Activated CD8-positive, alpha-beta memory T cell treated with anti-CD3 and anti-CD28 coated beads for 24 hours (primary cell): Measurements from ENCODE around the gene RTN1.
A peak's percentile ranks its signal among the peaks of the same experiment; 100 is the strongest.
"Not testable (repeated sequence)": the region's sequence is repeated elsewhere in the genome, so short reads cannot be mapped to it uniquely, and the experiment has no call there.

Experiments
- DNase-seq: peaks from one replicate; pipeline ENCODE4 v3.0.0-alpha.2; 2020

RTN1 gene

DNA sequence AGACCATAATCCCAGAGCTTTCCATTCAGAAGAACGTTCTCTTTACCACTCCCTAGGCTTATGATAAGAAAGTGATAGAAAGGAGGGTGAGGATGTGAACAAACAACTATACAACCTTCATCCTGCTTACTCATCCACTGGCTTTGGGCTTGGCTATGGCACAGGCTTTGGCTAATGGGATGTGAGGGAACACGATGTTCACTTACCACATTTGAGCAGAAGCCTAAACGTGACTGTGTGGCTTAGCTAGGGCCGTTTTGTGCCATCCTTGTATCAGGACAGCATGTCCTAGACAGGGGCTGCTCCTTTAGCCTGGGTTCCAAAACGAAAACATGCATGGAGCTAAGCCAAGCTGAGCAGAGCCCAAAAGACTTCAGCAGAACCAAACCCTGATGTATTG, 175.4 kb downstream of the RTN1 start:
- DNase-seq: no peak

DNA sequence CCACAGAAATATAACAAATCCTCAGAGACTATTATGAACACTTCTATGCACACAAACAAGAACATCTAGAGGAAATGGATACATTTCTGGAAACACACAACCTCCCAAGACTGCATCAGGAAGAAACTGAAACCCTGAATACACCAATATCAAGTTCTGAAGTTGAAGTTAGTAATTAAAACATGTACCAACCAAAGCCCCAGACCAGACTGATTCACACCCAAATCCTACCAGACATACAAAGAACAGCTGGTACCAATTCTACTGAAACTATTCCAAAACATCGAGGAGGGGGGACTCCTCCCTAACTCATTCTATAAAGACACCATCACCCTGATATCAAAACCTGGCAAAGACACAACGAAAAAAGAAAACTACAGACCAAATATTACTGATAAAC, 179.3 kb downstream of the RTN1 start:
- no peak for DNase-seq

DNA sequence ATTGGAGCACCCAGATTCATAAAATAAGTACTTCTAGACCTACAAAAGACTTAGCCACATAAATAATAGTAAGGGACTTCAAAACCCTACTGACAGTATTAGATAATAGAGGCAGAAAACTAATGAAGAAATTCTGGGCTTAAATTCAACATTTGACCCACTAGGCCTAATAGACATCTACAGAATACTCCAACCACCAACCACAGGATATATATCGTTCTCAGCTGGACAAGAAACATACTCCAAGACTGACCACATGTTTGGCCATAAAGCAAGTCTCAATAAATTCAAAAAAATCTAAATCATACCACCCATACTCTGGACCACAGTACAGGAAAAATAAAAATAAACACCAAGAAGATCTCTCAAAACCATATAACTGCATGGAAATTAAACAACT, 180.2 kb downstream of the RTN1 start:
- no peak for DNase-seq

DNA sequence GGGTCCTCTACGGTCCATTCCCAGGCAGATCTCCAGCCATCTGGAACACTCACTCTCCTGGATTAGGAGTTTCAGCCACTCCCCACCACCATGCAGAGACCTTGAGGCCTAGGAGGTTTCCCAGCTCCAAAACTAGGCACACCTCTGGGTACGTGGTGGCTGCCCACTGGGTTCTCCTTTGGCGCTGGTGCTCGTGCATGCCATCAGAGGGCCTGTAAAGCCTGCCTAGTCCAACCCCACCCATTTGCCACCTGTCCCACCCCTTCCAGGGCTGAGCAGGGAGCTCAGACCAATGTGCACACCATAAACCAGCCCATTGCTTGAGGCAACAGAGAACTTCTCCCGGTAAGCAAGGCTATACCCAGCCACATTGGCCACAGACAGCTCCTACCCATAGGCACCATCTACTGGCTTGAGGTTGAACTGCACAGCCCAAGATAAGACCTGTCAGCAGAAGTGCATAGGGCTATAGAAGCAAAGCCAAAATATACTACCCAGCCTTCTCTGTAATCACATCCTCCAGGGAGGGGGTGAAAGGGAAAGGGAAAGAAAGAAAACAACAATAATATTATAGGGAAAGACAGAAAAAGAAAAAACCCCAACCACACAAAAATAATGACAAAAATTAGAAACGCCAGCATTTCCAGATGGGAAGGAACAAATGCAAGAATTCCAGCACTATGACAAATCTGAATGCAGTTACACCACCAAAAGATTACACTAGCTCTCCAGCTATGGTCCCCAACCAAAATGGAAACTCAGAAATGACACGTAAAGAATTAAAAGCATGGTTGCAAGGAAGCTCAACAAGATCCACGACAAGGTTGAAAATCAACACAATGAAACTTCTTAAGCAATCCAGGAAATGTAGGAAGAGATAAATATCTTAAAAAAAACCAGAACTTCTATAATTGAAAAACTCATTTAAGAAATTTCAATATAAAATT, 182.1 kb downstream of the RTN1 start:
- DNase-seq: peak; percentile 58

DNA sequence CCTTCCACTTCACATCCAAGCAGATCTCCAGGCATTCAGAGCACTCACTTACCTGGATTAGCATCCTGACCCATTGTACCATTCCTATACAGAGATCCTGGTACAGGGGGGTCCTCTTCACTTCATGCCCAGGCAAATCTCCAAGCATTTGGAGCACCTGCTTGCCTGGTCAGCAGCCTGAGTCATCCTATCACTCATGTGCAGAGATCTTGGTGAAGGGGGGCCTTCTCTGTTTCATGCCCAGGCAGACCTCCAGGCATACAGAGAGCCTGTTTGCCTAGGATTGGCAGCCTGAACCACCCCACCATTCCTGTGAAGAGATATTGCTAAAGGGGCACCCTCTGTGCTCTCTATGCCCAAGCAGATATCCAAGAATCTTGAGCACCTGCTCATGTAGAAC, 182.9 kb downstream of the RTN1 start:
- no peak for DNase-seq

DNA sequence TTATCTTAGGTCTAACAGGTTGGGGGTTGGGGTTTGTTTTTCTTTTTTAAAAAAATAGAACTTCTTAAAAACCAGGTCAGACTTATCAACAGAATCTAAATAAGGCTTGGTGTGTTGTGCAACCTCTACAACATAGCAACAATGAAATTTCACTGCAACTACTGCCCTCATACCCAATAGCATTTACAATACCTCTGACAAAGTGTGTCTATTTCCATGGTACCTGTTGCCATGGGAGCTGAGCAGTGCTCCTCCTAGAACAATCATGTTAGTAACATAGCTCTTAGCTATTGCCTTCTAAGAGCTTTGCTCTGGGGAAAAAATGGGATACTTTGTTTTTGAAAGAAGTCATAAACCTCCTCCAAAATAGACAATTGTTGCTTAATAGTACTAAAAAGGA, 190.7 kb downstream of the RTN1 start:
- no peak for DNase-seq

DNA sequence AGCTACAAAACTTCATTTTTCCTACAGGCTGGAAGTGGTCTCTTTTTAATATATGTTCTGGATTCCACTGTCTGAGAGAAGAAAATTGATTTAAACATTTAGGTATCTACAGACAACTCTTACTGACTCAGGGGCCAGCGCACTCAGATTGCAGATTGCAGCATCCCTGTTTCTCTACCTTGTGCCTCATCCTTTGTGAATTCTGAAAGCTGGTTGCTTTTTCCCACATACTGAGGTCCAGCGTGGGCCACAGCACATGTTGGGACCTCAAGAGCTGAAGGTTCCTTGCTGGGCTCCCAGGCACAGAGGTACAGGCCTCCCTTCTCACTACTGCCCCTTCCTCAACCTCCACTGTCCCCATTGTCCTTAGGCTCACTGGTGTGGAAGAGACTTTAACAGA, 192.2 kb downstream of the RTN1 start:
- DNase-seq: no peak

DNA sequence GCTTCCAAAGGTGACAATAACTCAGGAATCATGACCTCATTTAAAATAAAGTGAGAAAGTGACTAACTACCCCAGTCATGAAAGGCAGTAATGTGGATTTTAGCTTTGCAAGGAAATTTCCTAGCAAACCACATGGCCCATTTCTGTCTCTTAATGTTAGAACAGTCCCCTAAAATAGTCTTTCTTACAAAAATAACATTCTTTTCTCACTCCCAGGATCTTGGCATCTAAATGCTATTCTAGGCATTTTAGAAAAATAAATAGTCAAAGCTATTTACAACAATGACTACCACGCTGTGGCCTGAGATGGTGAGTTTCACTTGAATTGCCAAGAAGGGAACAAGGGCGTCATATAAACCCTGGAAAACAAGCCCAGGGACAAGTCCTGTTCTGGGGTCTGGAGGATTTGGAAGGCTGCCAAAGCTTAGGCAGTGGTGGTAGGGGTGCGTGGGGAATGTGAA, 192.8 kb downstream of the RTN1 start:
- DNase-seq: no peak

DNA sequence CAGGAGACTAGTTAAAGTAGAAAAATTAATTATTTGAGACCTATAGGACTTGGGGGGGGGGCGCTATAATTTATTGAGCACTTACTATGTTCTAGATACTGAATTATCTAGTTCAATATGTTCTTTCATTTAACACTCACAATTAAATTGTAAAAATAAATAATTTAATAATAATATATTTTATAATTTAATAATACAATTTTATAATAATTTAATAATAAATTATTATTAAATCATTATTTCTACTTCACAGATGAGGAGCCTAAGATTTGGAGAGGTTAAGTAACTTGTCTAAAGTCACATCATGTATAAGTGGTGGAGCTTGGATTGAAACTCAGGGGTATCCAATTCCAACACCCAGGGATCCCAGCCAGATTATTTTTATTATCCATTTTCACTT, 195.2 kb downstream of the RTN1 start:
- no peak for DNase-seq

DNA sequence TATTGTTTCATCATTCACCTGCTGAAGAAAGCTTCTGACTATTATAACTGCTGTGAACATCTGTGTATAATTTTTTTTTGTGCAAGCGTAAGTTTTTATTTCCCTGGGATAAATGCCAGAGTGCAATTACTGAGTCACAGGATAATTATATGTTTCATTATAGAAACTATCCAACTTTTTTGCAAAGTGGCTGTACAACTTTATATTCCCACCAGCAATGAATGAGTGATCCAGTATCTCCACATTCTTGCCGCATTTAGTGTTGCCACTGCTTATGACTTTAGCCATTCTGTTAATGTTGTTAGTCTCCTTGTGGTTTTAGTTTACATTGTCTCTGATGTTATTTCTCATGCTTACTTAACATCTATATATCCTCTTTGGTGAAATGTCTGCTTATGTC, 205.8 kb downstream of the RTN1 start:
- no peak for DNase-seq

DNA sequence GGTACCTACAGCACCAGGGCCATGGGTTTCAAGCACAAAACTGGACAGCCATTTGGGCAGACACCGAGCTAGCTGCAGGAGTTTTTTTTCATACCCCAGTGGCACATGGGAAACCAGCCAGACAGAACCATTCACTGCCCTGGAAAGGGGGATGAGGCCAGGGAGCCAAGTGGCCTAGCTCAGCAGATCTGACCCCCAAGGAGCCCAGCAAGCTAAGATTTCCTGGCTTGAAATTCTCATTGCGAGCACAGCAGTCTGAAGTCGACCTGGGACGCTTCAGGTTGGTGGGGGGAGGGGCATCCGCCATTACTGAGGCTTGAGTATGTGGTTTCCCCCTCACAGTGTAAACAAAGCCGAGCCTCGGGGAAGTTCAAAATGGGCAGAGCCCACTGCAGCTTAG, 212.8 kb downstream of the RTN1 start:
- DNase-seq: no peak

DNA sequence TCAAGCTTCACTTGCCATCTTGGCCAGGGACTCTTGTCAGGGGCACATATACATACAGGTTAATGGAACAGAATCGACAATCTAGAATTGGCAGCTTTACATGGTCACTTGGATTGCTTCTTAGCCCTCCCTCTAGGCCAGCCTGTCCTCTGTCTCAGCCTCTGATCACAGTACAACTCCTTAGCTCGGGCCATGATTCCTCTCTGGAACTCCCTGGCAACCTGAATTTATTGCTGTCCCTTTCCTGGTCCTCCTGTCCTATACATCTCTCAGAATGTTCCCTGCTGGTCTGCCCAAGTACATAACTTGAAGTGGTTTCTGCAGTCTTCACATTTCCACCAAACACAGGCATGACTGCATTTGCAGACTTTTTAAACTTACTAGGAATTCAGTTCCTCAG, 214.1 kb downstream of the RTN1 start:
- DNase-seq: no peak

DNA sequence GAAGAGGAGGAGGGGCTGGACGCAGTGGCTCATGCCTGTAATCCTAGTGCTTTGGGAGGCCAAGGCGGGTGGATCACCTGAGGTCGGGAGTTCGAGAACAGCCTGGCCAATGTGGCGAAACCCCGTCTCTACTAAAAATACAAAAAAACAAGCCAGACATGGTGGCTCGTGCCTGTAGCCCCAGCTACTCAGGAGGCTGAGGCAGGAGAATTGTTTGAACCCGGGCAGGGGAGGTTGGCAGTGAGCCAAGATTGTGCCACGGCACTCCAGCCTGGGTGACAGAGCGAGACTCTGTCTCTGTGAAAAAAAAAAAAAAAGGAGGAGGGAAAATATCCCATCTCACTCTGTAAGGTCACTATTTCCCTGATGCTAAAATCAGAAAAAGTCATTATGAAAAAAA, 216.4 kb downstream of the RTN1 start:
- not testable (repeated sequence) for DNase-seq

DNA sequence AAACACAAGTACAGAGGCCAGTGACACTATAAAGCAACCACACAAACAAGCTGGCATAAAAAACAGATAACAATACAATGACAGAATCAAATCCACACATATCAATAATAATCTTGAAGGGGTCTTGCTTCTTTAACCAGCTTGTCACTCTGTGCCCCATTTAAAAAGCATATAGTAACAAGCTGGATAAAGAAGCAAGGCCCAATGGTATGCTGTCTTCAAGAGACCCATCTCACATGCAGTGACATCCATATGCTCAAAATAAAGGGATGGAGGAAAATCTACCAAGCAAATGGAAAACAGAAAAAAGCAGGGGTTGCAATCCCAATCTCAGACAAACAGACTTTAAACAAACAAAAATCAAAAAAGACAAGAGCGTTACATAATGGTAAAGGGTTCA, 223.7 kb downstream of the RTN1 start:
- not testable (repeated sequence) for DNase-seq

DNA sequence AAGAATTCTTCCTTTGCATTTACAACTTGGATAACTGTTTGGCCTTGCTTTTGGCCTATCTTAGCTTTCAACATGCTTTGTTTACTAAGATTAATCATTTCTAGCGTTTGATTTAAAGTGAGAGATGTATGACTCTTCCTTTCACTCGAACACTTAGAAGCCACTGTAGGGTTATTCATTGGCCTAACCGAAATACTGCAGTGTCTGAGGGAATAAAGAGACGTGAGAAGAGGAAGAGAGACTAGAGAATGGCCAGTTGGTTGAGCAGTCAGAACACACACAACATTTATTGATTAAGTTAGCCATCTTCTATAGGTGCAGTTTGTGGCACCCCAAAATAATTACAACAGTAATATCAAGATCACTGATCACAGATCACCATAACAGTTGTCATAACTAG, 231.7 kb downstream of the RTN1 start:
- DNase-seq: no peak

DNA sequence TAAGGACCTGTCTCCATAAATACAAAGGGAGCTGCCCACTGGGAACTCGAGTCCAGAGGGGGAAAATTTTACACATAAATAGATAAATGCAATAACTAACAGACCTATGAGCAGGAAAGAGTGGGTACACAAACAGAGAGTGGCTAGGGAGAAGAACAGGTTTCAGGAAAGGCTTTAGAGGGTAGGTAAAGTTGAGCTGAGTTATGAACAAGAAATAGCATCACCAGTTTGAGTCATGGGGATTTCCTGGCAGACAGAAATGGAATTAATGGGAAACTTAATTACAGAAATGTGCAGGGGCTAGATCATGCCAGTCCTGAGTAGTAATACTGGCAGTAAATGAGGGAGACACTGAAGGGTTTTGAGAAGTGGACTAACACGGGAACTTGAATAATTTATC, 236.0 kb downstream of the RTN1 start:
- DNase-seq: no peak

DNA sequence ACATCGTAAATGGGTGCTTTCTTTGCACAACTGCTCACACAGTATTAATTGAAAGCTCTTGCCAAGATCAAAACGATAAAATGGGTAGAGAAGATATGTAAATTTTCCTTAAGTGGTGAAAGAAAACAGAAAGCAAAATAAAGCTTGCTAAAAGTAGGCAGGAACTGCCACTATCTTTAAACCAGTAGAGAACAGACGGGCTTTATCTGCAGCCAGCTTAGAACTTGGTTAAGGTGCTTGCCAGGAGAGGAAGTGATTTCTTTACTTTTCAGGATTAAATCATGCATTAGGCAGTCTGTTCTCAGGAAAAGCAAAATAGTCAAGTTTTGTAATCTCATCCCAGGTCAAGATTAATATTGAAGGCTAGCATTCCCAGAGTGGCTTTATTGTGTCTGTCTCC, 237.1 kb downstream of the RTN1 start:
- DNase-seq: no peak

DNA sequence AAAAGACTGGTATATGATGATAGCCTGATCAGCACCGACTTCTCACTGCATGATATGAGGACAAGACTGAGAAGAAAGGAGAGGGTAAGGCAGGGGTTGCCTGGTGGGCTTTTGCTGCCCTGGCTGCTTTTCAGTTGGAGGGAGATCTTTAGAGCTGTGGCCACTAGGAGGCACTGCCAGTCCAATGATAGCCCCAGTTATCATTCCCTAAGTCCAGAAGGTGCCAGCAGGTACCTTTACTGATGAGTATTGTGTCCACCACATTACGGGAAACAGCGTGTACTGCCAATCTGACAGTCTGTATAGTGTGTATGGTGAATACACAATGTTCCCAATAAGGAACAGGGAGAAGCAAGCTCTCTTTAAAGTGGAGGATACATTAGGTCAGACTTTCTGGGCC, 238.2 kb downstream of the RTN1 start:
- no peak for DNase-seq

DNA sequence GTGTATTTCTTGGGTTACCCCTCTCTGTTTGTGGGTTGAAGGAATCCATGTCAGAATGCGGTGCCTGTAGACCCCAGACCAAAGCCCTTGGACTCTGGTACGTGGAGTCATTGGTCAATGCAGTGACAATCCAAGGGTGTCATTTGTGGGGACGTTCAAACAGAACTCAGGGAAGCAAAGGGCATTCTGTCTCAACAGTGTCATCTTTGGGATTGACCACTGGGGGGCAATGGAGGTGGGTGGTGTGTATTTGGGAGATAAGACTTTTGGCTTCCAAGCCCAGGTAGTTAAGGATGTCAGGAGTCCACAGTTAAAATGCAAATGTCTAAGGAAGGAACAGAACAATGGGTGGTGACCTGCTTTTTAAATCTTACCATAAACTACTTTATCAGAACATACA, 239.3 kb downstream of the RTN1 start:
- no peak for DNase-seq

DNA sequence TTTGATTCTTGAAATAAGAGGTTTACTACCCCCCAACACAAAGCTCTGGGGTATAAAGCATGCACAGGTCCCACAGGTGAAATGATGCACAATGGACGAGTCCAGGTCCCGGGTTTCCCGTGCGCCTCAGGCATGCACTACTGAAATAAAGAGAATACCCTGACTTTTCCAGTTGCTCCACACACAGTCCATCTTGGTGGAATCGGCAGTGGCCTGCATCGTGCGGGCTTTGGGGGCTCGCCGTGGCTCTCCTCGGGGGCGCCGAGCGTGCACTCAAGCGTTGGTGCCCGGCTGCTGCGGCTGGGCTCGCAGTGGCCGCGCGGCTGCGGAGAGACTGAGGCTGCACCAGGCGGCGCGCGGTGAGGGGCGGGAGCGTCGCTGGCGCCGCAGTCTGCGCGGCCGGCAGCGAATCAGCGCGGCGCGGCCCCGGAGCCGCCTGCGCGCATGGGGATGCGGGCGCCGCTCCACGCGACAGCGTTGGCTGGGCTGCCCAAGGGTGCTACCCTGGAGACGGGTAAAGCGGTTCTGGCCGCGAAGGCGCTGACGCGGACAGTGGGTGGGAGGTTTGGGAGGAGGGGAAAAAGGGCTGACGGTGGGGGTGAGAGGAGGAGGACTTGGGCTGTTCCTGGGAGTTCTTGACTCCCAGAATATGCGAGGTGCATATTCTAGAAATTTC, 240.2 kb downstream of the RTN1 start:
- DNase-seq: no peak

DNA sequence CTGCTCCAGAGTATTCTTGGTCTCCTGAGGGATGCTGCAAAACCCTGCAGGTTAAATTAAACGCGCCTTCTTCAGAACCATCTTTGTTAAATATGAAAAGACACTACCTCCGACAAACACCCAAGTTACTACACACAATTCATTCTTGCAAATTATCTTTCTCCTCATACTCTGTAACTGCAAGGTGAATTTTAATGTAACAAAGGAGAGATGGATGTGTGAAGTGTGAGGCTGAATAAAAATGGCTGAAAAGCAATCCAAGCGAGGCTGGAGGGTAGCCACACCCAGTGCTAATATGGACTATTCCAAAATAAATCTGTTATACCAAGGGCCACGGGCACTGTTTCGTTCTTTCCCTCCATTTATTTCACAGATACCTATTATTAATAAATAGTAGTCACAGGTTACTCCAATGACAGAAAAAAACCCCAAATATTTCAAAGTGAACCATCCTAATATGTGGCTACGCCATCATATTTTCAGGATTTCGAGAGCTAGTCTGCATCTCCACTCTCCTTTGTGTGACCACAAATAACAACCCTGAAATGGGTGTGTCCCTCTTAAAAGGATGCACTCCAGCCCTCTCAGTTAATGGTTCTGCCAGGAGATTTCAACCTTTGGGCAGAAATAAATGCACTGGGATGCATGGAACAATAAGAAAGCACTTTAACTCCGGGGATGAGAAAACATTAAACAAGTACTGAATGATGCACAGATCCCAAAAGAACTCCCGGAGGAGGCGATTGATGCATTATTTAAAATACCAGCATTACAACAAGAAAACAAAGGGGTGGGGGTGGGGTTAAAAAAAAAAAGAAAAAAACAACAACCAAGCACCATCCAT, 240.9 kb downstream of the RTN1 start:
- DNase-seq: no peak

DNA sequence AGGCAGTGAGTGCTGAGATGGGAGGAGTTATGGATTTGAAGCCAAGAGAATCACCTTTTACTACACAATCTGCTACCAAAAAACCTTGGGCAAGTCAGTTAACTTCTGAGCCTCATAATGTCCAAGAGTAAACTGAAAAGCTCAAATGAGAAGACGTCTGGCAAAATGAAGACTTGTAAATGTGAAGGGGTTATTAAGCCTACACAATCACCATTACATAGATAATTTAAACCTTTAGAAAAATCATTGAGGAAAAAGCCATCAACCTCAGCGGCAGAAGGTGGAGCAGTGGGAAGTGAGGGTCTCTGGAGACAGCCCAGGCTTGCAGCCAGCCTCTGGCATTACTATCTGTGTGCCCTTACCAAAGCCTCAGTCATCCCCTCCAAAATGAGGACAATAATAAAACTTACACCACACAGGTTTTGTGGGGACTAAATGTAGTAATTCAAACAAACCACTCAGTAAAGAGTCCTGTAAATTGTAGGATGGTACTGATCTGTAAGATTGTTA, 243.5 kb downstream of the RTN1 start:
- no peak for DNase-seq

DNA sequence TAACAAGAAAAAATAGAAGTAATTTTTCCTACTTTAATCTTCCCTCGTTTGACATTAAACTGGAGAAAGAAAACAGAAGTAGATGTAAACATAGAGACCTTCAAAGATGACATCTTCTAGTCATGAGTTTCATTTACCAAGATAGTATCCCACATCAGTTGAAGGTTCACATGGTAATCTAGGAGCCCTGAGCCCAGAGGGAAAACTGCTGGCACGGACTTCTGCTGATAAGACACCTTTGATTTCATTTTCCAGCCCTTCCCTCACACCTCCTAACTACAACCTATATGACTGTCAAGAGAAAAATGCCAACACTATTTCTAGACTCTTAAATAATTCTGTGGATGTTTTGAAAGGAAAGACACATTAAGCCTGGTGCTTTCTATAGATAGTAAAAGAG, 247.9 kb downstream of the RTN1 start:
- DNase-seq: no peak
